Stimulated activated CD8-positive, alpha-beta memory T cell treated with anti-CD3 and anti-CD28 coated beads, Interleukin-4, amount 100 ng/mL, for 1 hour (primary cell): Measurements from ENCODE around the gene MCC.

Source experiments
- DNase-seq, 2 donors: peaks; one replicate each; pipeline ENCODE4 v3.0.0-alpha.2; 2020; ENCODE audit warnings: low read depth in 2 of 2, low spot score in 1 of 2

Gene MCC

GRCh38 chr5:113152380-113152740, 335.9 kb downstream of the MCC start:
- no peak for DNase-seq

DNA sequence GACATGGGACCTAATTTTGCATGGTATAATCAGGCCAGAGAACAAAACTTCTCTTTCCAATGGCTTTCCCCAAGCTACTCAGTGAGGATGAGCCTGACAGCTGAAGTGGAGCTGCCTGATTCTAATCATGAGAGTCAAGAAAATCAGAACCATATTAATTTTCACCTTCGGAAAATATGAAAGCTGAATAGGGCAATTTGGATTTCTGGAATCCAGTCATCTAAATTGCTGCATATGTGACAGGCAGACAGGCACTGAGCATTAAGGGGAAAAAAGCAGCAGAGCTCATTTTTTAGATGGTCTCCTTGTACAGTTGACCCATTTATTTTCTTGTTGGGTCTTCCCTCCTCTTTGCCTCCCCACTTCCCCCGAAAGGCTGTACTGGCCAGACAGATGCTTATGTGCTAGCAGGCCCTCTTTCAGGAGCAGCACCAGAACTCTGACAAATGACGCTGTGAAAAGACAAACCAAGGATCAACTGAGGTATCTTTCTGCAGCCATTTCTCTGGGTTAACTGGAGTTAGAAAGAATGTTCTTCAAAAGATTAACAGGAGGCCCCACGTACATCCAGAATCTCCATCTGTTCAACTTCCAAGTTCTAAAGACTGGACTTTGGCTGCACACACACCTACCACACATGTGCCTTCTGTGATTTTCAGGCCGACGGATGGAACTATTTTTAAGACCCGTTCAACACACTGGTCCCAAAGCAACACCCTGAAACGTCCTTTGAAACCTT, 336.4 kb downstream of the MCC start:
- no peak for DNase-seq

DNA sequence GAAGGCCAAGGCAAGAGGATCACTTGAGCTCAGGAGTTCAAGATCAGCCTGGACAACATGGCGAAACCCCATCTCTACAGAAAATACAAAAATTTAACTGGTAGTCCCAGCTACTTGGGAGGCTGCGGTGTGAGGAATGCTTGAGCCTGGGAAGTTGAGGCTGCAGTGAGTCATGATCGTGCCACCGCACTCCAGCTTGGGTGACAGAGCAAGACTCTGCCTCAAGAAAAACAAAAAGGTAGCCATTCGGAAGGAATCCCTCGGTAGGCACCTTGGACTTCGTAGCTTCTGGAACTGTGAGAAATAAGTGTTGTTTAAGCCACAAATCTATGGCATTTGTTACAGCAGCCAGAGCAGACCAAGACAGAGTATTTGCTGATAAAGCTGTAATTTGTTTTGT, 337.4 kb downstream of the MCC start:
- no peak for DNase-seq

DNA sequence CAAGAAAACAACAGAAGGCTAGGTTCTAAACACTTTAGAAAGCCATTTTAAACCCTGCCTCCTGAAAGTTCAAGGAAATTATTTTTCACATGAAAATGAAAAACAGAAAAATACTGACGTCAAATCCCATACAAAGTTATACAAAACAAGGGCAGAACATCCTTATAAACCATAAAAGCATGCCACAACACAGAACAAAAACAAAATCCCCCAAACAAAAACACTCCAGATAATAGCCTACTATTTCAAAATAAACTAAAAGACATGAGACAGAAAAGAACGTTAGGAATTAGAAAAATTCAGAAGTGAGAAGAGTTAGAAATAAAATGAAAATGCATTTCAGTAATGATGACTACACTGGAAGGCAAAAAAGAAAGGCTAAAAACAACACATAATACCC, 338.0 kb downstream of the MCC start:
- DNase-seq = no peak

GRCh38 chr5:113147537-113147936, 340.7 kb downstream of the MCC start:
- no peak for DNase-seq

DNA sequence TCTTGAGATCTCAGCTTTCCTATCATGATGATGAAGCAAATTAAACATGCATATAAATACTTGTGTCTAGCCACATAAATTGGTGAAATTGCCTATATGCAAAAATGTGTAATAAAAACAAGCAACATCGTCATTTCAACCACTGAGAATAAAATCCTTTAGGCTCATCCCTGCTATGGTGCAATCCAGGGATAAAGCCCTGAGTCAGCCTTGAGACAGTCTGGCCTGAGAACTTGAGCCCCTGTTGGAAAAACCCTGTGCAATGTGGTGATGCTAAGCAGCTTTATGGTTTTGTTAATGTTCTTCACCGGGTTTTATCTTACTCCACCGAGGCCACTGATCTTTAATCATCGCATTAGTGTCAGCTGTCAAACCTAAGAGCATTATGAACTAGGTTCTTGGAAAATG, 341.1 kb downstream of the MCC start:
- no peak for DNase-seq

DNA sequence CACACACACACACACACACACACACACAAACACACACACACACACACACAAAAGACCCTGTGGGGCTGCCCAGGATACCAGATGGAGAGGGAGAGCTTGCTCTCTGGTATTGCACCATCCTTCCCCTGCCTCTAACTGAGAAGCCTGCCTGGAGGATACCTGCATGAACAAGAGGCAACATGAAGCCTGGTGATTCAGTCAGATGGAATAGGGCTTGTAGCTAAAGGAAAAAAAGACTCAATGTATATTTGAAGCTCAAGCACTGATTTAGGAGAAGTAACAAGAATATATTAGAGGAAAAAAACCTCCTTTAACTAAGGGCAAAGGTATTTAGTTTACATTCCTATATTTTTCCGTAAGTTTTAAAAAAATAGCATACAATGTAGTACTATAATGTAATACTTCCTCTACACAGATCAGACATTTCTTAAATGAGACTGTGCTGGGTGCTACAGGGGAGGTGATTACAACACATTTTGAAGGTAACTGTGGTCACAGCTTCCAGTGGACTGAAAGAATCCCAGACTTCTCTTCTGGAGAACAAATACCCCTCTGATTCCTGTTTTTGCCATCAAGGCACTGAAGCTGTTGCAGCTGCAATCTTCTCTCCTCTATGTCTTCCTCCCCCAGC, 342.4 kb downstream of the MCC start:
- no peak for DNase-seq

DNA sequence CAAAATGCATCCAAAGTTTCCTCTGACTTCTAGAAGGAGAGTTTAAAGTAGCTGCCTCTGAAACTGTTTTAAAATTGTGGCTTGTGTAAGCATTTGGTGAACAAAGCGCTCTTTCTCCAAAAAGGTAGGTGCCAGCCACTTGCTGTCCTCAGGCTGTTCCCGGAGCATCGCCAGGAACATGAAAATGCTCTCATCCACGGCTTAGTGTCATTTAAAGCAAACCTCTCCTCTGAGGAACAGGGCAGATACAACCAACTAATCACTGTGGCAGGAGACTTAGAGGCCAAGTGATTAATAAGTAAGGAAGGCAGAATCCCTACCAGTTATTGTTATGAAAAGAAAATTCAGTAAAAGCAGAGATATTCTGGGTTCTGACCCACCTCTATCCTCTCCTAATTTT, 346.1 kb downstream of the MCC start:
- DNase-seq = no peak

GRCh38 chr5:113140837-113141671, 347.2 kb downstream of the MCC start:
- DNase-seq = no peak

GRCh38 chr5:113133211-113133975, 354.9 kb downstream of the MCC start:
- DNase-seq = no peak

DNA sequence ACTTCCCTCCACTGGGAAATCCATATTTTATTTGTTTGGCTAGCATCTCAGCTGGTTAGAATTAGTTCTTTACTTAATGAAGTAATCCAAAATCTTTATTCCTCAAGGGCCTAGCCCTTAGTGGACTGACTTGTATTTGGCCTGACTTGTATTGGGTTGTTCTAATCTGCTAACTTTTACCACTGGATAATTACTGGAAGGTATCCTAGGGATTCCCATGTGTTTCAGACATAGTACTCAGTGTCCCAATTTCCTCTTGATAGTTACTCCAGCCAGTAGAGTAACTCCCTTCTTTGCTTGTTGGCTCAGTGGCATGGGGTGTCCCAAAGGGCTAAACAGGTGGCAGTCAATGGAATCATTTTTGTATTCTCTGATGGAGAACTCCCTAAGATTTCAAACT, 355.7 kb downstream of the MCC start:
- no peak for DNase-seq

DNA sequence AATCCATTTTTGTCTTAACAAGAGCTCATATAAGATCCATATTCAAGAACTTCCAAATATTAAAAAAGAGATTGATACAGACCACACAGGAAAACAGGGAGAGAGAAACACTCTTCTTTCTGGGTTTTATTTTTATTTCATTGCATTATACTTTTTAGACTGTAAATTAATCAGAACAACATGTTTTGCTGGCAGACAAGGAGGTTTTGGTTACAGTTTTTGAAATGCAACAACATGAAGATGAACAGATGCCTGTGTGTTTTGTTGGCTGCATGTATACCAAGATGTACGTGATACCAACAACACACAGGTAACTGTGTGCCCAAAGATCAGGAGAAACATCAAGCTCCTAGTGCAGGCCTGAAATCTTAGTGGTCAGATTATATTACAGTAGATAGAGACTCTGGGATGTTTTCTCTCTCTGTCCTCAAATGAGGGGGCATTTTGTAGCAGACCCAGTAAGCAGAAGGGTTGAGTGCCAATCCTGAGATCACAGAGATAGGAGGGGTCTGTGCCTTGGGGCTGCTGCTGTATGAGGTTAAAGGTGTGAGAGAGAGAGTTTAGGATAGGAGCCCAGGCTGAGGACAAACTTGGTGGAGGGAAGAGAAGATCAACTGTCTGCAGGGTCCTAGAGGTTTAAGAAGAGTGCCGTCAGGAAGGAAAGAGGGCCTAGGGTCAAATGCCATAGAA, 359.5 kb downstream of the MCC start:
- no peak for DNase-seq

- DNase-seq = no peak
These were observed 360.2 kb downstream of the MCC start for GRCh38 chr5:113128082-113128481.

GRCh38 chr5:113127021-113127420, 361.2 kb downstream of the MCC start:
- no peak for DNase-seq

DNA sequence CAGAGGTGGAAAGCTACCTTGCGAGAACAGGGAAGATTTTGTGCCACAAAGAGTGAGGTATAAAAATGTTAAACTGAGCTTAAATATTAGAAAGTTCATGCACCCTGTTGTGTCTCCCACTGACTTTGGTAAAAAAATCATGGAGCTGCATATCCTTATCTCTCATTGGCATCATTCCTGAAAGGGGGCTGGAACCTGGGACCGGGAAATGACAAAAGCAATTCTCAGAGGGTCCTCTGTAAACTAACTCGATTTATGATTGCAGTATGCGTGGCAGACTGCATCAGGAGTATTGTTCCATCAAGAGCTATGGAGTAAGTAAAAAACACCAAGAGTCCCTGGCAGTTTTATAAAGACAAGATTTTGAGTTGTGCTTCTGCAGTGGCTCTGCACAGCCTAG, 362.9 kb downstream of the MCC start:
- DNase-seq = no peak

DNA sequence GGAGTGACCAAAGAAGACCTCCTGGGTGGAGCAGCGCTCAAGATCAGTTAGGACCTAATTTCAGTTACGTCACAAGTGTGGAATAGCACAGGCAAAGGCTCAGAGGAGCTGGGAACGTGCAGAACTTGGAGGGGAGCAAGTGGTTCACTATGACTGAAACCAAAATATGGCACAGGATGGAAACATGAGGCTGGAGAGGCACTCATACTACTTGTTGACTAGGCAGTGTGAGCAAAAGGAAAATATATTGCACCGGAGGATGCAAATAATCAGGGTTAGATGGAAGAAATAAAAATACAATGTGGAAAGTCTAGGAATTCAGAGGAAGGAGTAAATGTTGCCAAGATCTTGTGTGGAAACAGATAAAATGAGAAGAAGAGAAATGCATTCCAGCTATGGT, 363.3 kb downstream of the MCC start:
- DNase-seq = no peak

- DNase-seq = no peak
These were observed 364.0 kb downstream of the MCC start for GRCh38 chr5:113124265-113124664.

DNA sequence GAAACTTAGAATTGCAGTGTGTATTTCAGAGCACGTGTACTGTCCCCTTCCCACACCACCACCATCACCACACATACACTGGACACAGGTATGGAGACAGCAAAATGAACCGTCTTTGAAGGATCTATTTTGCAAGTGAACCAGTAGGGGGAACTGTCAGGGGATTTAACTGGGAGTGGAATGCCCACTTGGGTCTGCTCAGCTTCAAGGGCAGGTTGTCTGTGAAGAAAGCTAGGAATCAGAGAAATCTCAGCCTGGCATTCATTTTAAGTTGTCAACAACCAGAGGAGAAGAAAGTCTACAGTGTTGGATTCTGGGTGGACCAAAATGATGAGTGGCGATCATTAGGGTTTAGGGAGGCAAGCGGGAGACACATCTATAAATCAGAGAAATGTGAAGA, 364.6 kb downstream of the MCC start:
- no peak for DNase-seq

DNA sequence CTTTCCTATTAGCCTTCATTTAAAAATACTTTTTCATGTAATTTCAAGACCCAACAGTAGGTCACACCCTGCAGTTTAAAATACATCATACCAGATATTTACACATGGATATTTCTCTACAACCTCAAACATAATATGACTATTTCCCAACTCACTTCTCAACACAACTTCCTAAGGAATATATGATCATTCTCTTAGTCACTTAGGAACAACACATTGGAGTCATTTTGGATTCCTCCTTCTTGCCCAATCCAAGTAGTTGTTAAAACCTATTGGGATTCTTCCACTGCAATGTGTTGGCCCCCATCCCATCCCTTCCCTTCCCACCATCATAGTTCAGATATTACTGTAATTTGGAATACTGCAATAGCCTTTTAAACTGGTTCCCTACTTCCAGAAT, 366.2 kb downstream of the MCC start:
- DNase-seq = no peak

DNA sequence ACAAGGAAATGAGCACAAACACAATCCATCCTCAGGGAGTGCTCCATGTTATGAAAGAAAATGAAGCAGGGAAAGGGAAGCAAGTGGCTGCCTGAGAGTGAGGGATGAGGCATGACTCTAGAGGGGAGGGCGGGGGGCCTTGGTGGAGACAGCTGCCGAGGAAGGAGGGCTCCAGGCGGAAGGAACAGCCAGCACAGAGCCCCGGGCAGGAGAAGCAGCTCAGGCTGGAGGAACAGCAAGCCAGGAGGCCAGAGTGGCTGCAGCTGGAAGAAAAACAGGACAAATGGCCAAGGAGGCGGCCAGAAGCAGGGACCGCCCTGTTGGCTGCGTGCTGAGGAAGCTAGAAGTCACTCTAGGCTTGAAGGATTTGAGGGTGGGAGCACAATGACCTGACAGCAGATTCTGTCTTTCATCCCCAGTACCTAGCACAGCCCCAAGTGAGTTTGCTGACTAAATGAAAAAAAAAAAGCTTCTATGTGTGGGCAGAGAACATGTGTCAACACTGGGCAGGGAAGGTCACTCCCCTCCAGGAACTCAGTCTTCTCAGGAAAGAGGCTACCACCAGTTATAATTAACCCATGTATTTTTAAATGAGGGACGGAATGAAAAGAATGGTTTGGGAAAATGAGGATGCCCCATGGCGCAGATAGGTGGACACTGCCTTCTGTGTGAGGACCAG, 368.9 kb downstream of the MCC start:
- DNase-seq = no peak
